Measurements from ENCODE around the gene CREB5. TPM values are rescaled to one million over a fixed set of nuclear protein-coding genes. Genes with fewer than 3 reads are reported as not detected.

CREB5 gene
- polyA plus RNA-seq, 1 donor from 2014 or later = 3.7 TPM

- Histone ChIP-seq H4K20me1 (ENCODE audit: insufficient read depth) (no peaks in the 10 kb centered on the region), H3K9me3 (ENCODE audit: low read length) (no peaks in the 10 kb centered on the region), H3K27ac (ENCODE audit: low read length) (no peak overlapping the region), H3K9ac (ENCODE audit: low read length) (no peak overlapping the region), H3K9me2 (ENCODE audit: insufficient read depth, low read length) (no peaks in the 10 kb centered on the region), H3K27me3 (ENCODE audit: insufficient read depth, low read depth, low read length) (no peaks in the 10 kb centered on the region), H3K36me3 (ENCODE audit: insufficient read depth, low read length) (no peaks in the 10 kb centered on the region), H3K4me3 (ENCODE audit: low read length) (no peak overlapping the region), H2AFZ (ENCODE audit: low read depth, low read length) (no peak overlapping the region), H3K79me2 (replicated peaks; ENCODE audit: insufficient read depth, low read length) (peaks cover 56% of the 10 kb centered on the region), H3K4me2 (ENCODE audit: low read length) (no peak overlapping the region), H3F3A (ENCODE audit: insufficient read depth, low read length, poor library complexity, severe bottlenecking) (no peaks in the 10 kb centered on the region)
- no peak for TF ChIP-seq POLR2AphosphoS5 (IDR thresholded peaks at IDR 0.05)
- TF ChIP-seq MXI1 (conservative IDR thresholded peaks at IDR 0.05; ENCODE audit: poor library complexity, severe bottlenecking) = no peak
- no peak for TF ChIP-seq EP300 (conservative IDR thresholded peaks at IDR 0.05; ENCODE audit: poor library complexity, severe bottlenecking)
- TF ChIP-seq RAD21 (conservative IDR thresholded peaks at IDR 0.05) = no peak
- TF ChIP-seq, protein P1, sequence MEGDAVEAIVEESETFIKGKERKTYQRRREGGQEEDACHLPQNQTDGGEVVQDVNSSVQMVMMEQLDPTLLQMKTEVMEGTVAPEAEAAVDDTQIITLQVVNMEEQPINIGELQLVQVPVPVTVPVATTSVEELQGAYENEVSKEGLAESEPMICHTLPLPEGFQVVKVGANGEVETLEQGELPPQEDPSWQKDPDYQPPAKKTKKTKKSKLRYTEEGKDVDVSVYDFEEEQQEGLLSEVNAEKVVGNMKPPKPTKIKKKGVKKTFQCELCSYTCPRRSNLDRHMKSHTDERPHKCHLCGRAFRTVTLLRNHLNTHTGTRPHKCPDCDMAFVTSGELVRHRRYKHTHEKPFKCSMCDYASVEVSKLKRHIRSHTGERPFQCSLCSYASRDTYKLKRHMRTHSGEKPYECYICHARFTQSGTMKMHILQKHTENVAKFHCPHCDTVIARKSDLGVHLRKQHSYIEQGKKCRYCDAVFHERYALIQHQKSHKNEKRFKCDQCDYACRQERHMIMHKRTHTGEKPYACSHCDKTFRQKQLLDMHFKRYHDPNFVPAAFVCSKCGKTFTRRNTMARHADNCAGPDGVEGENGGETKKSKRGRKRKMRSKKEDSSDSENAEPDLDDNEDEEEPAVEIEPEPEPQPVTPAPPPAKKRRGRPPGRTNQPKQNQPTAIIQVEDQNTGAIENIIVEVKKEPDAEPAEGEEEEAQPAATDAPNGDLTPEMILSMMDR (IDR thresholded peaks at IDR 0.05; ENCODE audit: poor library complexity, severe bottlenecking) = no peak
- no peak for TF ChIP-seq EZH2 (IDR thresholded peaks at IDR 0.05; ENCODE audit: borderline replicate concordance, insufficient read depth, low read length, poor library complexity, severe bottlenecking)
- TF ChIP-seq TAF1 (IDR thresholded peaks at IDR 0.05; ENCODE audit: low read depth) = no peak
- TF ChIP-seq SMC3 (conservative IDR thresholded peaks at IDR 0.05; ENCODE audit: poor library complexity) = no peak
- TF ChIP-seq REST (IDR thresholded peaks at IDR 0.05; ENCODE audit: borderline replicate concordance) = no peak
Measured at GRCh38 chr7:28419716-28420115, 7.4 kb downstream of the CREB5 start.

DNA sequence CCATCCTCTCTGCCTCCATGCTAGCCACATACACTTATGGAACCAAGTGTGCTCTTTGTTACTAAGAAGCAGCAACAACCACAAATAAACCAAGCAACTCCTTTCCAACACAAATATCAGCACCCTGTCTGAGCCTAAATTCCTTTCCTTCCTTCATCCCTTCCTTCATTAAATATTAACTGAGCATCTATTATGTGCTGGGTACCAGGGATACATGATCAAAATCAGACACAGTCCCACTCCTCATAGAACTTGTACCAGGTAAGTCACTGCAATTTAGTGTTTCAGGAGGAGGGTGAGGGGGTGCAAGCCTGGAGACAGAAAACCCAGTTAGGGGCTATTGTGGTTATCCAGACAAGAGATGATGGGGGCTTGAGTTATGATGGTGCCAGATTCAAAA is 10.8 kb downstream of the CREB5 start:
- no peaks in the 10 kb centered on the region for H4K20me1 ChIP-seq (ENCODE audit: insufficient read depth)
- no peaks in the 10 kb centered on the region for H3K9me3 ChIP-seq (ENCODE audit: low read length)
- H3K9me2 ChIP-seq (ENCODE audit: insufficient read depth, low read length) = no peaks in the 10 kb centered on the region
- H3K4me2 ChIP-seq (ENCODE audit: low read length) = no peak overlapping the region
- H2AFZ ChIP-seq (ENCODE audit: low read depth, low read length) = no peak overlapping the region
- H3K27me3 ChIP-seq (ENCODE audit: insufficient read depth, low read depth, low read length) = no peaks in the 10 kb centered on the region
- no peaks in the 10 kb centered on the region for H3F3A ChIP-seq (ENCODE audit: insufficient read depth, low read length, poor library complexity, severe bottlenecking)
- H3K4me3 ChIP-seq (ENCODE audit: low read length) = no peak overlapping the region
- no peak for TF ChIP-seq MXI1 (conservative IDR thresholded peaks at IDR 0.05; ENCODE audit: poor library complexity, severe bottlenecking)
- TF ChIP-seq POLR2AphosphoS5 (IDR thresholded peaks at IDR 0.05) = no peak
- TF ChIP-seq TAF1 (IDR thresholded peaks at IDR 0.05; ENCODE audit: low read depth) = no peak
- TF ChIP-seq, protein P1 (IDR thresholded peaks at IDR 0.05; ENCODE audit: poor library complexity, severe bottlenecking) = no peak
- TF ChIP-seq RAD21 (conservative IDR thresholded peaks at IDR 0.05) = no peak
- no peak for TF ChIP-seq REST (IDR thresholded peaks at IDR 0.05; ENCODE audit: borderline replicate concordance)
- no peak for TF ChIP-seq SMC3 (conservative IDR thresholded peaks at IDR 0.05; ENCODE audit: poor library complexity)
- no peak for TF ChIP-seq EP300 (conservative IDR thresholded peaks at IDR 0.05; ENCODE audit: poor library complexity, severe bottlenecking)
- TF ChIP-seq EZH2 (IDR thresholded peaks at IDR 0.05; ENCODE audit: borderline replicate concordance, insufficient read depth, low read length, poor library complexity, severe bottlenecking) = no peak
- no peaks in the 10 kb centered on the region for H3K36me3 ChIP-seq (ENCODE audit: insufficient read depth, low read length)
- H3K9ac ChIP-seq (ENCODE audit: low read length) = no peak overlapping the region
- H3K27ac ChIP-seq (ENCODE audit: low read length) = no peak overlapping the region
- peaks cover 33% of the 10 kb centered on the region for H3K79me2 ChIP-seq (replicated peaks; ENCODE audit: insufficient read depth, low read length)
